Kidney epithelial cell (primary cell): Measurements from ENCODE around the gene CHD1L. TPM values are rescaled to one million over a fixed set of nuclear protein-coding genes. Genes with fewer than 3 reads are reported as not detected.

Source experiments
- DNase-seq: peaks from one replicate; pipeline ENCODE4 v3.0.0-alpha.2; 2010; ENCODE audit warnings: low read depth
- H3K27me3 ChIP-seq: 2 replicates; pipeline ENCODE4 v1.6.0; 2011; ENCODE audit warnings: low read length; ENCODE audit not compliant: control insufficient read depth, insufficient read depth
- H3K36me3 ChIP-seq: 2 replicates; pipeline ENCODE4 v1.5.1; 2011; ENCODE audit warnings: low read length; ENCODE audit not compliant: control insufficient read depth, insufficient read depth
- H3K4me3 ChIP-seq: 2 replicates; pipeline ENCODE4 v1.5.1; 2011; ENCODE audit warnings: low read depth, mild to moderate bottlenecking, control low read depth, low read length
- CTCF ChIP-seq: IDR thresholded peaks from 2 replicates; pipeline ENCODE4 v1.5.1; 2011; ENCODE audit warnings: mild to moderate bottlenecking, moderate library complexity, low read length, control low read depth, inconsistent platforms; ENCODE audit not compliant: insufficient read depth, poor library complexity, severe bottlenecking
- total RNA-seq: library from RNA; depleted of rRNA; stranded (reverse); fragments of >200 nt; gene quantifications from 2 replicates; pipeline ENCODE4 v1.2.3, GENCODE V29; 2015

CHD1L gene
- total RNA-seq, 1 donor from 2014 or later, result 35.7 TPM

DNA sequence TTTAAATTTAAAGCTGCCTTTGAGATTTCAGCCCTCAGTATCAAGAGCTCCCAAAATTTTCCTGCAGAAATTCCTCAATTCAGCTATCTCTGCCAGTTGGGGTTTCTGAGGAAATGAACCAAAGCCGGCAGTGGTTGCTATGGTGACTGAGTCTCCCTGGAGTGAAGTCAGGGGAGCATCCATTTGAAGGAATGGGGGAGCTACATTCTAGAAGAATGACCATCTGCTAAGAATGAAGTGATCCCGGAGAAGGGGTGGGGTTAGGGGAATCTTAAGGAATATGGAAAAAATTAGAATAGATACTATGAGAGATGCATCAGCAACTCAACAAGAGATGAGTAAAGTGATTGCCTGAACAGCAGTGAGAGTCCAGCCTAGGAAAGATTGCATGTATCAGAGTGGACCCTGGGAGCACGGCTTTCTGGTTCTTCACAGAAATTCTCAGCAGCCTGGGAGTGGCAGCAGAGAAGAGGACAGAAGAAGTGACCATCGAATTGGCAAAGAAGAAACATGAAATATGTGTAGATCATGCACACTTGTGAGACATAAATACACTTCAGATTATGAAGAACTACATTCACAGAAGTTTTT is 94.7 kb downstream of the CHD1L start:
- Histone ChIP-seq H3K27me3 (peaks cover 2% of the 10 kb centered on the region), H3K36me3 (no peaks in the 10 kb centered on the region), H3K4me3 (no peak overlapping the region)
- TF ChIP-seq CTCF, result no peak
- DNase-seq, result no peak

DNA sequence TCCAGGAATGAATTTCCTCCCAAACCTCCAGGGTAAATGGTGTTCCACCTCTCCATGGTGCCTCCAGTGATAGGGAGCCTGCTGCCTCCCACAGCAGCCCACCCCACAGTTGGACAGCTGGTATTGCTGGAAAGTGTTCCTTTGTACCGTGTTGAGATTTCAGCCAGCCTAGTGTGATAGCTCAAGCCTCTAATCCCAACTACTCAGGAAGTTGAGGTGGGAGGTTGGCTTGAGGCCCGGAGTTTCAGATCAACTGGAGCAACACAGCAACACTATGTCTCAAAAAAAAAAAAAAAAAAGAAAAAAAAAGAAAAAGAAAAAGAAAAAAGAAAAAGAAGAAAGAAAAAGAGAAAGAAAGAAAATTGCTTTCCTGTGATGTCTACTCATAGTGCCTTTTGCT is 96.1 kb downstream of the CHD1L start:
- H3K4me3 ChIP-seq, result no peak overlapping the region
- H3K36me3 ChIP-seq, result no peaks in the 10 kb centered on the region
- H3K27me3 ChIP-seq, result peaks cover 2% of the 10 kb centered on the region
- TF ChIP-seq CTCF, result no peak
- no peak for DNase-seq

GRCh38 chr1:147341246-147341645 is 98.8 kb downstream of the CHD1L start:
- Histone ChIP-seq H3K4me3 (no peak overlapping the region), H3K27me3 (no peaks in the 10 kb centered on the region), H3K36me3 (no peaks in the 10 kb centered on the region)
- no peak for TF ChIP-seq CTCF
- DNase-seq, result no peak

Other genes with a start within 250 kb of the CHD1L start
- gene PRKAB2, start 70.2 kb upstream of the CHD1L start, total RNA-seq, result 17.1 and 22.7 TPM in 2 replicates
- gene FMO5, start 17.3 kb upstream of the CHD1L start, total RNA-seq, result 0.38 and 1.3 TPM in 2 replicates